GM13977 (cell line): Measurements from ENCODE around the gene SPON1.

Experiments used
- DNase-seq: peaks from one replicate; pipeline ENCODE4 v3.0.0; 2012; ENCODE audit warnings: low spot score
- in situ Hi-C: fragments of 300-500 bp; cut with MboI; formaldehyde crosslinking; loops from one replicate; pipeline ENCODE4 v1.12.0; 2022; ENCODE audit warnings: low sequenced_read_pairs, low pct_unique_long_range_greater_than_20kb, mixed read lengths, inconsistent platforms; ENCODE audit not compliant: unreplicated experiment
- TF ChIP-seq, protein P1 (sequence below): IDR thresholded peaks from 2 replicates; pipeline ENCODE4 v1.5.1; 2012; ENCODE audit warnings: mild to moderate bottlenecking, control low read depth; ENCODE audit not compliant: insufficient read depth; ENCODE audit errors: extremely low read depth, missing control alignments

SPON1 gene

DNA sequence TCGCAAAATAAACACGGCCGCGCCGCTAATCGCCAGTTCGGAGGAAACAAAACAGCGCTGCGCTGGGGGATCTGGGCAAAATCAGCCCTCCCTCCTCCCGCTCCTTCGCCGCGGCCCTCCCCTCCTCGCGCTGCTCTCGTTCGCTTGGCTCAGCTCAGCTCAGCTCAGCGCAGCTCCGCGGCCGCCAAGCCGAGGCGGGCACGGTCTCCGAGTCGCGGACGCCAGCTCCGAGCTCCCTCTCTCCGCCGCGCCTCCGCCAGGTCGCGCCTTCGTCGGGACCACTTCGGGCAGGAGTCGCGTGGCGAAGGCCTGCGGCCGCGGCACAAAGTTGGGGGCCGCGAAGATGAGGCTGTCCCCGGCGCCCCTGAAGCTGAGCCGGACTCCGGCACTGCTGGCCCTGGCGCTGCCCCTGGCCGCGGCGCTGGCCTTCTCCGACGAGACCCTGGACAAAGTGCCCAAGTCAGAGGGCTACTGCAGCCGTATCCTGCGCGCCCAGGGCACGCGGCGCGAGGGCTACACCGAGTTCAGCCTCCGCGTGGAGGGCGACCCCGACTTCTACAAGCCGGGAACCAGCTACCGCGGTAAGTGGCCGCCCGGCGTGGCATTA lies at the start of gene SPON1:
Gene SPON1 (plus strand): TSS at position 162 of the 607 bp plus-strand sequence. CDS start 182 bp downstream, at position 344.
- TF ChIP-seq, protein P1, sequence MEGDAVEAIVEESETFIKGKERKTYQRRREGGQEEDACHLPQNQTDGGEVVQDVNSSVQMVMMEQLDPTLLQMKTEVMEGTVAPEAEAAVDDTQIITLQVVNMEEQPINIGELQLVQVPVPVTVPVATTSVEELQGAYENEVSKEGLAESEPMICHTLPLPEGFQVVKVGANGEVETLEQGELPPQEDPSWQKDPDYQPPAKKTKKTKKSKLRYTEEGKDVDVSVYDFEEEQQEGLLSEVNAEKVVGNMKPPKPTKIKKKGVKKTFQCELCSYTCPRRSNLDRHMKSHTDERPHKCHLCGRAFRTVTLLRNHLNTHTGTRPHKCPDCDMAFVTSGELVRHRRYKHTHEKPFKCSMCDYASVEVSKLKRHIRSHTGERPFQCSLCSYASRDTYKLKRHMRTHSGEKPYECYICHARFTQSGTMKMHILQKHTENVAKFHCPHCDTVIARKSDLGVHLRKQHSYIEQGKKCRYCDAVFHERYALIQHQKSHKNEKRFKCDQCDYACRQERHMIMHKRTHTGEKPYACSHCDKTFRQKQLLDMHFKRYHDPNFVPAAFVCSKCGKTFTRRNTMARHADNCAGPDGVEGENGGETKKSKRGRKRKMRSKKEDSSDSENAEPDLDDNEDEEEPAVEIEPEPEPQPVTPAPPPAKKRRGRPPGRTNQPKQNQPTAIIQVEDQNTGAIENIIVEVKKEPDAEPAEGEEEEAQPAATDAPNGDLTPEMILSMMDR, result no peak
- DNase-seq, result no peak
- in situ Hi-C loops, result loop anchor here (25.0 kb wide), 1 partner anchor 475 kb away; no protein-coding TSS in a partner anchor

DNA sequence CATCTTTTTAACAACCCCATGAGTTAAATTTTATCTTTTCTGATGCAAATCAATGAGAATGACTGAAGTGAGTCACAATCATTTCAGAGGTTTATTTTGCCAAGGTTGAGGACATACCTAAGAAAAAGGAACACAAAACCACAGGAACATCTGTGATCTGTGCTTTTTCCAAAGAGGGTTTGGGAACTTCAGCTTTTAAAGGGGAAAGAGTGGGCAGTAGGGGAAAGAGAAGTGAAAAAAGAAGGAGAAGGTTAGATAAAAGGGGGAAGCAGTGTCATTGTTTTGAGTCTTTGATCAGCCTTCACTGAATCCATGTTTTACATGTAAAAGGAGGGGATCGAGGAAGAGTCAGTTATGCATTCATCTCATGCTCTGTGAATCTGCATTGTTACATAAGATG lies 45.3 kb upstream of the SPON1 start:
- DNase-seq, result no peak
- TF ChIP-seq, protein P1, result no peak
- in situ Hi-C loops, result no loop called here

DNA sequence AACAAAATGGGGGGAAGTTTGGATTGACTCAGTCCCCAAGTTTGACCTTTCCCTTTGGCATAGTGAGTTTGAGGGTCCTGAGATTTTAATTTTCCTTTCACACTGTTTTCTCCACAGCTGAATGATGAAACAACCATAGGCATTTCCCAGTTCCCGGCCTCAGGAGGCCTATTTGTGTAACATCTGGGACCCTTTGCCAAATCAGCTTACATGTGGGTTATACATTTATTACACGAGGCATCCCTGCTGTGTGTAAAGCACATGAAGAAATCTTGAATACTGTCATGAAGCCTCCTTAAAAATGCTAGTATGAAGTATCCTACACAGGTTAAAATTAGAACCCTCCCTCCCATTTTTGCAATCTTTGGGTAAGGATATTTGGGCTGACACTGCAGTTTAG lies 44.6 kb upstream of the SPON1 start:
- in situ Hi-C loops, result no loop called here
- DNase-seq, result no peak
- TF ChIP-seq, protein P1, result no peak

DNA sequence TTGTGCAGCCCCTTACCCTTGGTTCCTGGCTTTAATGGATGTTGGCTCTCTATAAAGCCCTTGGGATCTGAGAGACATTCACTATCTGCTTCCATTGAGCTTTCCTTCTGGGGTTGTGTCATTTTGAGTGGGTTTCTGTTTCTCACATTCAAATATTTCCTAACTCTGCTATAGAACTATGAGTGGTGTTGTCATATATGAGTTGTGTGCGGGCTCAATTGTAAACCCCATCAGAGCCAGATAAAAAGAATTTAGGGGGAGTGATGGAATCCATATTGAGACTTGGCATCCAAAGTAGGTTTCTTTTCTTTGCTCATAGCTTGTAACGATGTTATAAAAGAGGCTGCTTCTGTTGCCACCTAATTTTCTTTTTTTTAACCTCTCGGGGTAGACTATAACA lies 41.8 kb upstream of the SPON1 start:
- no peak for DNase-seq
- in situ Hi-C loops, result no loop called here
- TF ChIP-seq, protein P1, result no peak

DNA sequence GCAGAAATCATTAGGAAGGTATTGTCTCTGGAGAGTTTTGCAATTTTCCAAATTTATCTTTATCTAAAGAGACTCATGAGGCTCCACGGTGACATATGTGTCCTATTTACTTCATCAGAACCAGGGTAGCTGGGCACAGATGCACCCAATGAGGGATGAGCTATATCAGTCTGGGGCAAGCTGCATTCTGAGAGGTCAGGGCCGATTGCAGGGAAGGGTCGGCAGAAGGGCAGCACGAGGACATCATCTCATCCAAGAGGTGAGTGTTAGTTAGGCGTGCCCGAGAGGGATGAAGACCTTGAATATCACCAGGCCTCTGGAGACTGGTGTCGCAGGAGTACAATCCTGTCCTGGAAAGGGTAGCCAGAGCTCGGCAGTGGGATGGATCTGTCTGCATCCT lies 41.0 kb upstream of the SPON1 start:
- TF ChIP-seq, protein P1, result no peak
- in situ Hi-C loops, result no loop called here
- DNase-seq, result no peak

DNA sequence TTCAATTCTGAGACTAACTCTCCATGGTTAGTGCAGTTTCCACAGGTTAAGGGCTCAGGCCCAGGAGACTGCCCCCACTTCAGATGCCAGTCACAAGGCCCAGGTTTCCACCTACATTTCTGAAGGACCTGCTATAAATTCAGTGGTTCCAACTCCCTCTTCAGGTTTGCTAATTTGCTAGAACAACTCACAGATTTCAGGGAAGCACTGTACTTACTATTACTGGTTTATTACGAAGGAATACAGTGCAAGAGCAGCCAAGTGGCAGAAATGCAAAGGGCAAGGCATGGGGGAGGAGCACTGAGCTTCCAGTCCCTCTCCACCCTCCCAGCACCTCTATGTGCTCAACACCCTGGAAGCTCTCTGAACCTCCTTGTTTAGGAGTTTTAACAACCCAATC lies 39.3 kb upstream of the SPON1 start:
- in situ Hi-C loops, result no loop called here
- TF ChIP-seq, protein P1, result no peak
- no peak for DNase-seq
